ENCODE measurements around the gene ELOB. TPM values are rescaled to one million over a fixed set of nuclear protein-coding genes. Genes with fewer than 3 reads are reported as not detected.

Gene ELOB
- total and polyA plus RNA-seq, 2 of the 8 experiments (the other 6 are each of a cell fraction or from before 2014, with no cell fraction given) = 237 to 1,357 TPM

DNA sequence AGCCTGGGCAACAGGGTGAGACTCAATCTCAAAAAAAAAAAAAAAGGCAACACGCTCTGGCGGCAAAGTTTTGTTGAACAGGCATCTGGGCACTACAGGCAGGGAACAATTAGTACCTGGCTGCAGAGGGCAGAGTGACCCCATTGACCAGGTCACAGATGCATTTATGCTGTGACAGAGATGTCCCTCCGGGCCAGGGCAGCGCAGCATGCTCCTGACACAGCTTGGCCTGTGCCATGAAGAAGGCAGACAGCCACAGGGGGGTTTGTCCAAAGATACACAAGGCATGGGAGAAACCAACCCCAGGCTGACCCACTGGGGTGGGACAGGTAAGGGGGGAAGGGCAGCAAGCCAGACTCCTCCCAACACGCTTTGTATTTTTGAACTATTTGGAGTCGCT is 32.4 kb downstream of the ELOB start:
- H3K14ac ChIP-seq (ENCODE audit: insufficient read length) = no peak overlapping the region
- no peak overlapping the region for H4K5ac ChIP-seq (ENCODE audit: insufficient read length, low read depth, low read length)
- no peak overlapping the region for H3K4ac ChIP-seq (replicated peaks; ENCODE audit: insufficient read length, low read depth, low read length)
- no peak for TF ChIP-seq KDM1A (IDR thresholded peaks at IDR 0.05; ENCODE audit: borderline replicate concordance, low read length)
- peaks cover 0 to 3% (median 0%) of the 10 kb centered on the region in 4 experiments; a peak in 4 of 7 replicates for H3K4me1 ChIP-seq (replicated peaks in 1 of 4; ENCODE audit: control insufficient read depth in 3 of 4, insufficient read depth in 4 of 4, low read length in 3 of 4)
- no peak overlapping the region for H3K9ac ChIP-seq (replicated peaks in 1 of 4; ENCODE audit: extremely low read depth in 1 of 4, low read depth in 3 of 4, low read length in 3 of 4)
- H3K27me3 ChIP-seq (replicated peaks in 1 of 4; ENCODE audit: control insufficient read depth in 3 of 4, extremely low read depth in 1 of 4, insufficient read depth in 3 of 4, low read length in 3 of 4) = no peaks in the 10 kb centered on the region
- no peak overlapping the region for H4K91ac ChIP-seq (replicated peaks; ENCODE audit: insufficient read length, low read length)
- no peaks in the 10 kb centered on the region for H3K36me3 ChIP-seq (ENCODE audit: control insufficient read depth in 2 of 4, insufficient read depth in 4 of 4, low read length in 3 of 4)
- ChIA-PET POLR2A (ENCODE audit: partially characterized antibody) (interaction anchor here (0.7 to 2.7 kb wide), 6 partner anchors 9 to 62 kb away, joined by 3 to 11 read pairs (median 4); partner anchors contain the start of gene KCTD5), CTCF (ENCODE audit: partially characterized antibody) (interaction anchor here (1.3 kb wide), 1 partner anchor 16 kb away, joined by 3 read pairs; no protein-coding TSS in a partner anchor)
- H2AFZ ChIP-seq (ENCODE audit: low read length) = no peak overlapping the region
- H3K79me2 ChIP-seq (ENCODE audit: control insufficient read depth in 1 of 2, insufficient read depth in 2 of 2, low read length in 2 of 2) = 0 out of 4 replicates have a peak, but pooled peaks cover 0 to under 1% of the 10 kb centered on the region in 2 experiments
- H2BK20ac ChIP-seq (ENCODE audit: low read length) = no peak overlapping the region
- no peak overlapping the region for H3K18ac ChIP-seq (ENCODE audit: extremely low read depth, low read length)
- H2BK120ac ChIP-seq (replicated peaks; ENCODE audit: low read depth, low read length) = no peak overlapping the region
- no peak overlapping the region for H2AK5ac ChIP-seq (ENCODE audit: low read depth, low read length)
- no peak overlapping the region for H2BK5ac ChIP-seq (ENCODE audit: low read depth, low read length)
- FAIRE-seq = no peak
- no peak overlapping the region for H2BK12ac ChIP-seq (ENCODE audit: low read depth, low read length)
- no peaks in the 10 kb centered on the region for H3K23me2 ChIP-seq (ENCODE audit: low read depth, low read length)
- no peak overlapping the region for H3K23ac ChIP-seq (ENCODE audit: insufficient read length)
- DNase-seq (ENCODE audit: low read depth in 1 of 2, low spot score in 2 of 2) = no peak
- peaks cover 0 to 1% of the 10 kb centered on the region in 2 experiments for H4K20me1 ChIP-seq (replicated peaks in 1 of 2; ENCODE audit: control insufficient read depth in 1 of 2, insufficient read depth in 2 of 2, low read length in 2 of 2)
- 90% methylated on average over 6 of the region's 6 CpGs; no CpG with 5 or more reads in 1 of the 2 experiments for WGBS, 2 experiments (ENCODE audit: extremely low coverage in 1 of 2, insufficient coverage in 1 of 2, insufficient read length in 1 of 2, insufficient replicate concordance in 2 of 2, low coverage in 1 of 2, low lambda C conversion rate in 2 of 2, missing lambda C conversion rate in 1 of 2)
- H4K8ac ChIP-seq (ENCODE audit: extremely low read depth, insufficient read depth, low read length) = no peak overlapping the region
- no peak overlapping the region for H2BK15ac ChIP-seq (ENCODE audit: low read length)
- H3K4me2 ChIP-seq (ENCODE audit: insufficient read depth in 1 of 2, low read depth in 2 of 2, low read length in 2 of 2) = no peak overlapping the region
- H3K4me3 ChIP-seq (ENCODE audit: extremely low read depth in 1 of 4, insufficient read depth in 2 of 4, low read depth in 3 of 4, low read length in 4 of 4) = no peak overlapping the region
- H3K56ac ChIP-seq (replicated peaks; ENCODE audit: insufficient read length, low read depth, low read length) = no peak overlapping the region
- peaks cover 2% of the 10 kb centered on the region; the same call in 1 of the 2 replicates for H3K79me1 ChIP-seq (ENCODE audit: low read depth, low read length)
- no peaks in the 10 kb centered on the region for H3K9me3 ChIP-seq (ENCODE audit: insufficient read depth in 2 of 2, low read depth in 1 of 2, low read length in 1 of 2)
- no peak overlapping the region for H3K27ac ChIP-seq (ENCODE audit: low read depth, low read length)
